Measurements from ENCODE around the gene TP63.

The TP63 gene

GRCh38 chr3:189714991-189715961, 84.1 kb downstream of the TP63 start:
- H3K9me3 ChIP-seq (ENCODE audit: control insufficient read depth, low read length): no peaks in the 10 kb centered on the region
- no peaks in the 10 kb centered on the region for H3K36me3 ChIP-seq (ENCODE audit: control insufficient read depth, insufficient read depth, low read length)
- 73 to 75% methylated on average over 3 to 5 of the region's 5 CpGs for WGBS, 2 experiments
- no peak overlapping the region for H3K27ac ChIP-seq (ENCODE audit: insufficient read depth, low read depth, low read length, poor library complexity, severe bottlenecking)
- no peaks in the 10 kb centered on the region for H3K27me3 ChIP-seq (ENCODE audit: control insufficient read depth, insufficient read depth, low read length, poor library complexity, severe bottlenecking)
- no peak overlapping the region for H3K4me3 ChIP-seq (ENCODE audit: insufficient read depth, low read depth, low read length)
- peaks cover 4% of the 10 kb centered on the region for H3K4me1 ChIP-seq (ENCODE audit: control insufficient read depth, insufficient read depth, low read length)

- Histone ChIP-seq H3K27ac (ENCODE audit: insufficient read depth, low read depth, low read length, poor library complexity, severe bottlenecking) (no peak overlapping the region), H3K9me3 (ENCODE audit: control insufficient read depth, low read length) (no peaks in the 10 kb centered on the region), H3K4me1 (ENCODE audit: control insufficient read depth, insufficient read depth, low read length) (no peaks in the 10 kb centered on the region), H3K4me3 (ENCODE audit: insufficient read depth, low read depth, low read length) (no peak overlapping the region), H3K27me3 (ENCODE audit: control insufficient read depth, insufficient read depth, low read length, poor library complexity, severe bottlenecking) (no peaks in the 10 kb centered on the region), H3K36me3 (ENCODE audit: control insufficient read depth, insufficient read depth, low read length) (no peaks in the 10 kb centered on the region)
- WGBS, 2 experiments: 85 to 89% methylated on average over 4 of the region's 4 CpGs
Measured at GRCh38 chr3:189718215-189718614, 87.0 kb downstream of the TP63 start.

DNA sequence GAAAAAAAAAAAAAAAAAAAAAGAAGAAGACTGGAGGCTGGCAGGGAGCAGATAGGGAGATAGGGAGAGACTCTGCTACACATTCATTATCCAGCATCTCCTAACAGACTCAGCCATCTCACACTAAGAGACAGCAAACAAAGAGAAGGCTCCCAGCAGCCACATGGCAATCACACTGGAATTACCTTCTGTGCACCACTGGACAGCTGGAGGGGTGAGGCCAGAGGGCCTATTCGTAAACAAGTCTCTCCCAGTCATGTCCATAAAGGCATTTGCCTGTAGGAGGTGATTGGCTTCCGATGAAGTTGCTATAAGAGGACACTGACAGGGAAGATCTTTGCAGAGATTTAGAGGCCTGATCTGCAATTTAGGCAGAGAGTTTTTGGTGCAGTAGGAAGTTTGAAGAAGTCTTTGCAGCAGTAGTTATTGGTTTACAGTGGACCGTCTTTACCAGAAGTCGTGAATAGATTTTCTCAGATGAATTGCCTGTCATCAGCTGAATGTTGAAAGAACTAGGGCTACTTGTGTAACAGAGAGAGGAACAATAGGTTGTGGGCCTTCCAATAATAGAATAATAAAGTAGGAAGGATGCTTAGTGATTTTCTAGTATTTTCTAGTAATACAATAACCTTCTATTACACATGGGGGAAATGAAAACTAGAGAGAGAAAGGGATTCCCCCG, 89.7 kb downstream of the TP63 start:
- H3K27me3 ChIP-seq (ENCODE audit: control insufficient read depth, insufficient read depth, low read length, poor library complexity, severe bottlenecking): no peaks in the 10 kb centered on the region
- no peak overlapping the region for H3K4me3 ChIP-seq (ENCODE audit: insufficient read depth, low read depth, low read length)
- WGBS, 2 experiments: 93 to 97% methylated on average over 5 of the region's 5 CpGs
- H3K36me3 ChIP-seq (ENCODE audit: control insufficient read depth, insufficient read depth, low read length): no peaks in the 10 kb centered on the region
- H3K4me1 ChIP-seq (ENCODE audit: control insufficient read depth, insufficient read depth, low read length): no peaks in the 10 kb centered on the region
- no peaks in the 10 kb centered on the region for H3K9me3 ChIP-seq (ENCODE audit: control insufficient read depth, low read length)
- H3K27ac ChIP-seq (ENCODE audit: insufficient read depth, low read depth, low read length, poor library complexity, severe bottlenecking): no peak overlapping the region

DNA sequence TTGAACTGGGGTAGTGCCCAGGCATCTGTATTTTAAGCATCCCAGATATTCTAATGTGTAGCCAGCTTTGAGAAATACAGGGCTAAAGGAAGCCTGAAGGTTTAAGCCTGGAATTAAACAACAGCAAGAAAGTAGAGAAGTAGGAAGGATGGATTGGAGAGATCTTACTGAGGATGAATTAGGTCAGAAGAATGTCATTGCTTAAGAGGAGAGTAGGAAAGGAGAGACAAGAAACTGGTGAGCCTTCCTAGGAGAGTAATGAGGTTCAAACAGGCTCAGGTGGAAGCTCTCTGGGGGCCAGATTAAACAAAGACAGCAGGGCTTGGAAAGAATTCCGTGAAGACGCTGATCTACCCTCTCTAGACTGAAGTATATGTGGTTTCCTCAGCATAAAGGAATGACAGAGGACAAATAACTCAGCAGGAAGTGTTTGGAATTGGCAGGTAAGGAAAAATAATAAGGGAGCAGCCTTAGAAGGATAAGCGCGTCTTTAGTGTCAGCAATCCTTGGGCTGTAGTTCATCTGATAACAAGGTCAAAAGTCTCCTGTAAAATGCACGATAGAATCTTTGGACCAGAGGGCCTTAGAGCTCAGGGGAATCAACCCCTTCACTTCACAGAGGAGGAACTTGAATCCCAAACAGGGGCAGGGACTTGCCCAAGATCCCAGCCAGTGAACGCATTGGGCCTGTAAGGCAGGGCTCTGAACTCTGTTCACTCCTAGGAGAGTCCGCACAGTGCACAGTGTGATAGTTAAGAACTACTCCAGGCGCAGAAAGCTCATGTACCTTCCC, 90.9 kb downstream of the TP63 start:
- H3K36me3 ChIP-seq (ENCODE audit: control insufficient read depth, insufficient read depth, low read length): no peaks in the 10 kb centered on the region
- H3K27ac ChIP-seq (ENCODE audit: insufficient read depth, low read depth, low read length, poor library complexity, severe bottlenecking): no peak overlapping the region
- H3K9me3 ChIP-seq (ENCODE audit: control insufficient read depth, low read length): no peaks in the 10 kb centered on the region
- 91 to 92% methylated on average over 8 of the region's 8 CpGs for WGBS, 2 experiments
- H3K4me1 ChIP-seq (ENCODE audit: control insufficient read depth, insufficient read depth, low read length): no peaks in the 10 kb centered on the region
- no peak overlapping the region for H3K4me3 ChIP-seq (ENCODE audit: insufficient read depth, low read depth, low read length)
- no peaks in the 10 kb centered on the region for H3K27me3 ChIP-seq (ENCODE audit: control insufficient read depth, insufficient read depth, low read length, poor library complexity, severe bottlenecking)

- no peaks in the 10 kb centered on the region for H3K4me1 ChIP-seq (ENCODE audit: control insufficient read depth, insufficient read depth, low read length)
- 85 to 91% methylated on average over 4 of the region's 4 CpGs for WGBS, 2 experiments
- no peaks in the 10 kb centered on the region for H3K27me3 ChIP-seq (ENCODE audit: control insufficient read depth, insufficient read depth, low read length, poor library complexity, severe bottlenecking)
- no peak overlapping the region for H3K4me3 ChIP-seq (ENCODE audit: insufficient read depth, low read depth, low read length)
- H3K9me3 ChIP-seq (ENCODE audit: control insufficient read depth, low read length): no peaks in the 10 kb centered on the region
- no peaks in the 10 kb centered on the region for H3K36me3 ChIP-seq (ENCODE audit: control insufficient read depth, insufficient read depth, low read length)
- H3K27ac ChIP-seq (ENCODE audit: insufficient read depth, low read depth, low read length, poor library complexity, severe bottlenecking): no peak overlapping the region
Measured at GRCh38 chr3:189724356-189724755, 93.2 kb downstream of the TP63 start.

- H3K9me3 ChIP-seq (ENCODE audit: control insufficient read depth, low read length): no peaks in the 10 kb centered on the region
- H3K4me1 ChIP-seq (ENCODE audit: control insufficient read depth, insufficient read depth, low read length): no peaks in the 10 kb centered on the region
- no peaks in the 10 kb centered on the region for H3K27me3 ChIP-seq (ENCODE audit: control insufficient read depth, insufficient read depth, low read length, poor library complexity, severe bottlenecking)
- 84 to 95% methylated on average over 1 to 2 of the region's 2 CpGs for WGBS, 2 experiments
- H3K27ac ChIP-seq (ENCODE audit: insufficient read depth, low read depth, low read length, poor library complexity, severe bottlenecking): no peak overlapping the region
- H3K36me3 ChIP-seq (ENCODE audit: control insufficient read depth, insufficient read depth, low read length): no peaks in the 10 kb centered on the region
- no peak overlapping the region for H3K4me3 ChIP-seq (ENCODE audit: insufficient read depth, low read depth, low read length)
Measured at GRCh38 chr3:189726277-189726676, 95.1 kb downstream of the TP63 start.

DNA sequence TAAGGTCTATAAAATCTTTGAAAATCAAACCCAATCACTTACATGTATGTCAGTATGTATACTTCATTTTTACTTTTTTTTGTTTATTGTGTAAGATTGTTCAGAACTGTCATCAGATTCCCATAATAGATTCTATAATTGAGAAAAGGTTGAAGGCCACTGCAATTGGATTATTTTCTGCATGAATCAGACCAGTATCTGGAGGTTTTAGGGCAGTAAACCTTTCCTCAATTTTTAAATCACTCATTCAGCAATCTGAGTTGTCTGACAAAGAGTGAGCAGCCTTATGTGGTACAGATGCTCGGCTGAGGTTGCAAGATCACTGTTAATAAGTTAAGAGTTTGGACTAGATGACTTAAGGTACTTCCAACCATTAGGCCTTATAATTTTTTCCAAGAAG, 96.0 kb downstream of the TP63 start:
- Histone ChIP-seq H3K4me3 (ENCODE audit: insufficient read depth, low read depth, low read length) (no peak overlapping the region), H3K36me3 (ENCODE audit: control insufficient read depth, insufficient read depth, low read length) (no peaks in the 10 kb centered on the region), H3K4me1 (ENCODE audit: control insufficient read depth, insufficient read depth, low read length) (no peaks in the 10 kb centered on the region), H3K27ac (ENCODE audit: insufficient read depth, low read depth, low read length, poor library complexity, severe bottlenecking) (no peak overlapping the region), H3K9me3 (ENCODE audit: control insufficient read depth, low read length) (no peaks in the 10 kb centered on the region), H3K27me3 (ENCODE audit: control insufficient read depth, insufficient read depth, low read length, poor library complexity, severe bottlenecking) (no peaks in the 10 kb centered on the region)
- WGBS, 2 experiments: 100% methylated on average over 1 of the region's 1 CpG; no CpG with 5 or more reads in 1 of the 2 experiments

DNA sequence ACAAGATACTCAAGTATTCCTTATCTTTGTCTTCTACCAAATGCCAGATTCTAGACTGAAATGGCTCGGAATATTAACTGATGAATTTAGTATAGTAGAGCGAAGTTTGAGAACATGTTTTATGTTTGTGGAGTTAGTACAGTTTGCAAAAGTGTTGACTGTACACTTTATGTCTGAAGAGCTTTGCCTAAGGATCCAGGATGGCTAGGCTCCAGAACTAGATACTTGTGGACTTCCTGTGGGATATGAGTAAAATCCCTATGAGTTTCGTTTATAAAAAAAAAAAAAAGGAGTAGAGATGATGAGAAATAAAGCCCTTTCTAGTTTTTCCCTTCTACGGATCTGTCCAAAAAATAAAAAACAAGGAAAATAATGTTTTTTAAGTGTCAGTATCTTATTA, 96.7 kb downstream of the TP63 start:
- H3K4me3 ChIP-seq (ENCODE audit: insufficient read depth, low read depth, low read length): no peak overlapping the region

DNA sequence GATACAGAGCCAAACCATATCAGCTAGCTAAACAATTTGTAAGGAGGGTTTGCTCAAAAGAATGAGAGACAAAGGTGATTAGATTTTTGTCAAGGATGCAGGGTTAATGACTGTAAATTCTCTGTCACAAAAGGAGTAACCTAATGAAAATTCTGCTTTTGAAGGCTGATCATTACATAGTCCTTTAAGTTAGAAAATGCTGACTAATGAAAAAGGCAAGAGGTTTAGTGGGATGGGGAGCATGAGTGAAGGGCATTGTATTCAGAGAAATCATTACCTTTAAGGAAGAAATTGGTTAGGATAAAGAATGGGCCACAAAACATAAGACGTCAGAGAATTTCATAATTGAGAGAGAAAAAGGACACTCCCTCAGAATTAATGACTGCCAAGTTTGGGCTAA, 97.7 kb downstream of the TP63 start:
- Histone ChIP-seq H3K4me3 (ENCODE audit: insufficient read depth, low read depth, low read length) (no peak overlapping the region), H3K27ac (ENCODE audit: insufficient read depth, low read depth, low read length, poor library complexity, severe bottlenecking) (no peak overlapping the region), H3K27me3 (ENCODE audit: control insufficient read depth, insufficient read depth, low read length, poor library complexity, severe bottlenecking) (no peaks in the 10 kb centered on the region), H3K4me1 (ENCODE audit: control insufficient read depth, insufficient read depth, low read length) (no peaks in the 10 kb centered on the region), H3K36me3 (ENCODE audit: control insufficient read depth, insufficient read depth, low read length) (no peaks in the 10 kb centered on the region), H3K9me3 (ENCODE audit: control insufficient read depth, low read length) (no peaks in the 10 kb centered on the region)
- 90 to 100% methylated on average over 1 of the region's 1 CpG for WGBS, 2 experiments

More for the DNA sequence above, 96.7 kb downstream of the TP63 start:
- Histone ChIP-seq H3K27ac (ENCODE audit: insufficient read depth, low read depth, low read length, poor library complexity, severe bottlenecking) (no peak overlapping the region), H3K36me3 (ENCODE audit: control insufficient read depth, insufficient read depth, low read length) (no peaks in the 10 kb centered on the region), H3K4me1 (ENCODE audit: control insufficient read depth, insufficient read depth, low read length) (no peaks in the 10 kb centered on the region), H3K9me3 (ENCODE audit: control insufficient read depth, low read length) (no peaks in the 10 kb centered on the region), H3K27me3 (ENCODE audit: control insufficient read depth, insufficient read depth, low read length, poor library complexity, severe bottlenecking) (no peaks in the 10 kb centered on the region)
- 89 to 100% methylated on average over 2 to 3 of the region's 4 CpGs for WGBS, 2 experiments

DNA sequence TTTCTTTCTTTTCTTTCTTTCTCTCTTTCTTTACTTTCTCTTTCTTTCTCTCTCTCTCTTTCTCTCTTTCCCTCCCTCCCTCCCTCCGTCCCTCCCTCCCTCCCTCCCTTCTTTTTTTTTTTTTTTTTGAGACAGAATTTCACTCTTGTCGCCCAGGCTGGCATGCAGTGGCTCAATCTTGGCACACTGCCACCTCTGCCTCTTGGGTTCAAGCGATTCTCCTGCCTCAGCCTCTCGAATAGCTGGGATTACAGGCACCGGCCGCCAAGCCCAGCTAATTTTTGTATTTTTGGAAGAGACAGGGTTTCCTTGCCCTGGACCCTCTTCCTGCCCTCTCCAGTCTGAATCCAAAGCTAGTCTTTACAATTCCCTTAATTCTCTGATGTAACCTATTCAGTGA, 102.9 kb downstream of the TP63 start:
- WGBS, 2 experiments: 83 to 87% methylated on average over 5 of the region's 6 CpGs
- no peak overlapping the region for H3K27ac ChIP-seq (ENCODE audit: insufficient read depth, low read depth, low read length, poor library complexity, severe bottlenecking)
- H3K27me3 ChIP-seq (ENCODE audit: control insufficient read depth, insufficient read depth, low read length, poor library complexity, severe bottlenecking): no peaks in the 10 kb centered on the region
- H3K4me3 ChIP-seq (ENCODE audit: insufficient read depth, low read depth, low read length): no peak overlapping the region
- no peaks in the 10 kb centered on the region for H3K4me1 ChIP-seq (ENCODE audit: control insufficient read depth, insufficient read depth, low read length)
- H3K36me3 ChIP-seq (ENCODE audit: control insufficient read depth, insufficient read depth, low read length): no peaks in the 10 kb centered on the region
- H3K9me3 ChIP-seq (ENCODE audit: control insufficient read depth, low read length): no peaks in the 10 kb centered on the region

All from ectodermal cell (in vitro differentiated cells).